Gastroesophageal sphincter (tissue), 4 donors: Measurements from ENCODE around the gene CMIP. TPM values are rescaled to one million over a fixed set of nuclear protein-coding genes. Genes with fewer than 3 reads are reported as not detected.

Experiments
- ATAC-seq: fragments of 150-250 bp; one replicate; pipeline ENCODE4 v1.9.1; 2016; ENCODE audit warnings: mild to moderate bottlenecking, moderate library complexity
- H3K27ac ChIP-seq, 4 donors: fragments of 200-600 bp; sonication (generic) in 3 of 4; 1 replicate in 3 of 4; 2 replicates in 1 of 4; pipeline ENCODE4 v1.5.1; 2016 to 2019
- H3K27me3 ChIP-seq: fragments of 200-600 bp; sonication (generic); one replicate; pipeline ENCODE4 v1.5.1; 2019
- H3K36me3 ChIP-seq, 2 donors: fragments of 200-600 bp; sonication (generic); one replicate each; pipeline ENCODE4 v1.5.1; 2019; ENCODE audit warnings: control low read depth in 1 of 2
- H3K4me1 ChIP-seq, 3 donors: fragments of 200-600 bp; sonication (generic); 1 replicate in 2 of 3; 2 replicates in 1 of 3; pipeline ENCODE4 v1.5.1; 2016 to 2019; ENCODE audit warnings: control low read depth in 2 of 3
- H3K4me3 ChIP-seq, 2 donors: fragments of 200-600 bp; sonication (generic); one replicate each; pipeline ENCODE4 v1.5.1; 2019; ENCODE audit warnings: mild to moderate bottlenecking in 1 of 2, moderate library complexity in 1 of 2
- H3K9me3 ChIP-seq, 3 donors: fragments of 200-600 bp; sonication (generic); one replicate each; pipeline ENCODE4 v1.5.1; 2017 to 2019; ENCODE audit warnings: control low read depth in 2 of 3
- CTCF ChIP-seq, 4 experiments: fragments of 200-600 bp in 2 of 4; fragments of 450-650 bp in 2 of 4; sonication (generic) in 1 of 4; IDR thresholded peaks; one replicate each; pipeline ENCODE4 v1.5.1; 2017 to 2019; ENCODE audit warnings: antibody characterized with exemption in 4 of 4, mild to moderate bottlenecking in 2 of 4, moderate library complexity in 2 of 4
- EP300 ChIP-seq: sonication (generic); formaldehyde crosslinking; IDR thresholded peaks from one replicate; pipeline ENCODE4 v1.6.1; 2017; ENCODE audit warnings: antibody characterized with exemption, mild to moderate bottlenecking
- POLR2A ChIP-seq, 2 donors: fragments of 450-650 bp; IDR thresholded peaks; one replicate each; pipeline ENCODE4 v1.6.1; 2017; ENCODE audit warnings: antibody characterized with exemption in 2 of 2, mild to moderate bottlenecking in 2 of 2, moderate library complexity in 1 of 2
- POLR2AphosphoS5 ChIP-seq: sonication (generic); formaldehyde crosslinking; IDR thresholded peaks from one replicate; pipeline ENCODE4 v1.6.1; 2017; ENCODE audit warnings: antibody characterized with exemption
- WGBS, 2 donors: methylation state at CpG; one replicate each; pipeline ENCODE4 v1.1.5; 2018; ENCODE audit warnings: low coverage in 1 of 2; 5-methylcytosine and 5-hydroxymethylcytosine counted together
- total RNA-seq, 4 donors: library from RNA; depleted of rRNA; stranded (reverse); fragments of >200 nt; gene quantifications; one replicate each; pipeline ENCODE4 v1.1.0, GENCODE V29; 2016

The CMIP gene
- total RNA-seq, 4 donors from 2014 or later: 13.4 to 24.0 (median 19.2) TPM

- ATAC-seq: no peak
- no peak overlapping the region for H3K4me3 ChIP-seq
- peaks cover 0 to 11% (median 5%) of the 10 kb centered on the region in 3 donors for H3K4me1 ChIP-seq
- no peaks in the 10 kb centered on the region for H3K27me3 ChIP-seq
- H3K9me3 ChIP-seq: no peaks in the 10 kb centered on the region
- WGBS, 2 donors: 77 to 83% methylated on average over 6 to 7 of the region's 18 CpGs
- no peak for TF ChIP-seq POLR2A (IDR thresholded peaks at IDR 0.05)
- TF ChIP-seq CTCF (IDR thresholded peaks at IDR 0.05): no peak
- peak; percentile 35 for TF ChIP-seq POLR2AphosphoS5
- H3K27ac ChIP-seq: peak overlapping the region in 1 of 4 donors; percentile 39
- H3K36me3 ChIP-seq: no peaks in the 10 kb centered on the region
These were observed 188.0 kb downstream of the CMIP start for GRCh38 chr16:81632392-81633146.

GRCh38 chr16:81633147-81633619, 188.6 kb downstream of the CMIP start:
- H3K27ac ChIP-seq: peak overlapping the region in 1 of 4 donors; percentile 39

GRCh38 chr16:81633680-81634379, 189.2 kb downstream of the CMIP start:
- peaks cover 0 to 11% (median 5%) of the 10 kb centered on the region in 3 donors for H3K4me1 ChIP-seq
- WGBS, 2 donors: 76% methylated on average over 5 to 6 of the region's 8 CpGs
- TF ChIP-seq CTCF (IDR thresholded peaks at IDR 0.05) (no peak), EP300 (no peak), POLR2A (IDR thresholded peaks at IDR 0.05) (no peak), POLR2AphosphoS5 (no peak)
- H3K4me3 ChIP-seq: no peak overlapping the region
- no peak for ATAC-seq
- no peaks in the 10 kb centered on the region for H3K9me3 ChIP-seq
- no peak overlapping the region for H3K27ac ChIP-seq
- H3K36me3 ChIP-seq: no peaks in the 10 kb centered on the region
- H3K27me3 ChIP-seq: no peaks in the 10 kb centered on the region

More at GRCh38 chr16:81633147-81633619, 188.6 kb downstream of the CMIP start:
- H3K4me3 ChIP-seq: no peak overlapping the region
- H3K27me3 ChIP-seq: no peaks in the 10 kb centered on the region
- no peaks in the 10 kb centered on the region for H3K9me3 ChIP-seq
- WGBS, 2 donors: 67 to 72% methylated on average over 1 to 6 of the region's 11 CpGs
- TF ChIP-seq POLR2AphosphoS5 (no peak), EP300 (no peak), POLR2A (IDR thresholded peaks at IDR 0.05) (no peak), CTCF (IDR thresholded peaks at IDR 0.05) (no peak)
- no peak for ATAC-seq
- H3K4me1 ChIP-seq: peaks cover 0 to 11% (median 5%) of the 10 kb centered on the region in 3 donors
- H3K36me3 ChIP-seq: no peaks in the 10 kb centered on the region

DNA sequence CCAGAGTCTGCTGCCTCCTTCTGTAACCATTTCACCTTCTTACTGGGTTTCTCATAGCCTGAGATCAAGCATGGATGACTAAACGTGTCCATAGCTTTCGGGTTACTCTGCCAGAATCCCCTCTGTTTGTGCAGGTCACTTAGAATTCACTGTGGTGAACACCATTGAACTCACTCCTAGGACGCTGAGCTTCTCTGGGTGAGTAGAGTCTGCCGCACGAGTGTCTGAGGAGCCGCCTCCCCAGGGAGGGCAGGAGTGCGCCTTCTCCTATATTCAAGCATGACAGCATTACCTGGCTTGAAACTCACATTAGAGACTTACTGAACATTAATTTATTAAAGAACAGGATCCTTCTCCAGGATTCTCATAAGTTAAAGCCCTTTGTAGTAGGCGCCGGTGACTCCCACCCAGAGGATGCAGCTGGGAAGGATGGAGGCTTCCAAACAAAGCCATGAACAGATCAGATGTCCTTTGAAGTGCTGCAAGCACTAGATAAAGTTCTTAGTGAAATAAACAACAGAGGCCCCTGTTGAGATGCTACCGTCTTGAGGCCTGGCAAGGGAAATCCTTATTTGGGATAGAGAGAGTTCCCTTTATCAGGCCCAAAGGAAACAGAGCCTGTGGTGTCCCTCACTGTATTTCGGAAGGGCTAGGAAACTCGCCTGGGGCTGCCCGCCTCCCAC, 189.9 kb downstream of the CMIP start:
- ATAC-seq: no peak
- H3K4me3 ChIP-seq: no peak overlapping the region
- 58 to 62% methylated on average over 3 to 8 of the region's 13 CpGs for WGBS, 2 donors
- H3K27me3 ChIP-seq: no peaks in the 10 kb centered on the region
- TF ChIP-seq CTCF (IDR thresholded peaks at IDR 0.05): no peak
- no peak for TF ChIP-seq POLR2AphosphoS5
- no peak for TF ChIP-seq EP300
- no peak for TF ChIP-seq POLR2A (IDR thresholded peaks at IDR 0.05)
- H3K4me1 ChIP-seq: peaks cover 0 to 11% (median 5%) of the 10 kb centered on the region in 3 donors
- H3K9me3 ChIP-seq: no peaks in the 10 kb centered on the region
- H3K27ac ChIP-seq: no peak overlapping the region
- H3K36me3 ChIP-seq: no peaks in the 10 kb centered on the region
